Nephron progenitor cell (in vitro differentiated cells): ENCODE data around the gene ZDHHC15.
"Not testable (repeated sequence)": the region's sequence is repeated elsewhere in the genome, so short reads cannot be mapped to it uniquely, and the experiment has no call there.

ENCODE experiments used
- DNase-seq: peaks from one replicate; pipeline ENCODE4 v3.0.0; 2021
- H3K27ac Mint-ChIP-seq: 2 replicates; pipeline ENCODE4 v1.8.0; 2021; ENCODE audit warnings: mild to moderate bottlenecking, moderate library complexity, mixed read lengths
- H3K27me3 Mint-ChIP-seq: 2 replicates; pipeline ENCODE4 v1.8.0; 2021; ENCODE audit warnings: mild to moderate bottlenecking, low read depth, mixed read lengths; ENCODE audit not compliant: poor library complexity
- H3K36me3 Mint-ChIP-seq: 2 replicates; pipeline ENCODE4 v1.8.0; 2021; ENCODE audit warnings: low read depth, mixed read lengths
- H3K4me1 Mint-ChIP-seq: 2 replicates; pipeline ENCODE4 v1.8.0; 2021; ENCODE audit warnings: mixed read lengths
- H3K4me3 Mint-ChIP-seq: 2 replicates; pipeline ENCODE4 v1.8.0; 2021; ENCODE audit warnings: mild to moderate bottlenecking, moderate library complexity, mixed read lengths
- H3K9me3 Mint-ChIP-seq: 2 replicates; pipeline ENCODE4 v1.8.0; 2021; ENCODE audit warnings: mild to moderate bottlenecking, moderate library complexity, mixed read lengths
- TF ChIP-seq, protein P1 (sequence below): fragments of 200-600 bp; sonication (generic); IDR thresholded peaks from 2 replicates; pipeline ENCODE4 v1.5.0; 2021; ENCODE audit warnings: antibody characterized with exemption

ZDHHC15 gene

DNA sequence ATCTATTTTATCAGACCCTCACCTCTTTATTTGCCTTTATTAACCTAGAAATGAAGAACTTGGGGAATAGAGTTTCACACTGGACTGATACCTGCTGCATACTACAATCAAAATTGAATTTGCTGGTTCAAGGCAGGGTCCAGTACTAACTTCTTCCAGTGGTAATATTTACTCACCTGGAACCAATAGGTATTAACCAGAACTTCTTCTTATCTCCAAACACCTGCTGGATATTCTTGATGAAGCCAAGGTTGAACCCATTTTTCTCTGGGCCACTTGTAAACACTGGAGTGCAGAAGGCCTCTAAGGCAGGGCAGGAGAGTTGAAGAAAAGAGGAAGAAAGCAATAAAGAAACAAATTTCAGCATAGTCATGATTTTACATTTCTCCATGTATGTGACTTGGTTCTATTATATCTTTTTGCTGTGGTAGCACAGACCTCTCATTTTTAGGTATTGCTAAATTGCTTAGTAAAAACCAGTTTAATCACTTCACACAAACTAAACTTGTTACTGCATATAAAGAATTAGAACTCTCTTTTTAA, 101.1 kb downstream of the ZDHHC15 start:
- Mint-ChIP-seq H3K36me3 (peaks cover 29% of the 10 kb centered on the region), H3K9me3 (peaks cover 23% of the 10 kb centered on the region), H3K27me3 (no peaks in the 10 kb centered on the region), H3K27ac (no peak overlapping the region), H3K4me1 (no peaks in the 10 kb centered on the region), H3K4me3 (no peak overlapping the region)
- TF ChIP-seq, protein P1, sequence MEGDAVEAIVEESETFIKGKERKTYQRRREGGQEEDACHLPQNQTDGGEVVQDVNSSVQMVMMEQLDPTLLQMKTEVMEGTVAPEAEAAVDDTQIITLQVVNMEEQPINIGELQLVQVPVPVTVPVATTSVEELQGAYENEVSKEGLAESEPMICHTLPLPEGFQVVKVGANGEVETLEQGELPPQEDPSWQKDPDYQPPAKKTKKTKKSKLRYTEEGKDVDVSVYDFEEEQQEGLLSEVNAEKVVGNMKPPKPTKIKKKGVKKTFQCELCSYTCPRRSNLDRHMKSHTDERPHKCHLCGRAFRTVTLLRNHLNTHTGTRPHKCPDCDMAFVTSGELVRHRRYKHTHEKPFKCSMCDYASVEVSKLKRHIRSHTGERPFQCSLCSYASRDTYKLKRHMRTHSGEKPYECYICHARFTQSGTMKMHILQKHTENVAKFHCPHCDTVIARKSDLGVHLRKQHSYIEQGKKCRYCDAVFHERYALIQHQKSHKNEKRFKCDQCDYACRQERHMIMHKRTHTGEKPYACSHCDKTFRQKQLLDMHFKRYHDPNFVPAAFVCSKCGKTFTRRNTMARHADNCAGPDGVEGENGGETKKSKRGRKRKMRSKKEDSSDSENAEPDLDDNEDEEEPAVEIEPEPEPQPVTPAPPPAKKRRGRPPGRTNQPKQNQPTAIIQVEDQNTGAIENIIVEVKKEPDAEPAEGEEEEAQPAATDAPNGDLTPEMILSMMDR: no peak
- no peak for DNase-seq

DNA sequence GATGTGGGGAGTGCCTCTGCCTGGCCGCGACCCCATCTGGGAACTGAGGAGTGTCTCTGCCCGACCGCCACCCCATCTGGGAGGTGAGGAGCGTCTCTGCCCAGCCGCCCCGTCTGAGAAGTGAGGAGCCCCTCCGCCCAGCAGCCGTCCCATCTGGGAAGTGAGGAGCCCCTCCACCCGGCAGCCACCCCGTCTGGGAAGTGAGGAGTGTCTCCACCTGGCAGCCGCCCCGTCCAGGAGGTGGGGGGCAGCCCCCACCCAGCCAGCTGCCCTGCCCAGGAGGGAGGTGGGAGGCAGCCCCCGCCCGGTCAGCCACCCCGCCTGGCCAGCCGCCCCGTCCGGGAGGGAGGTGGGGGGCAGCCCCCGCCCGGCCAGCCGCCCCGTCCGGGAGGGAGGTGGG, 115.7 kb downstream of the ZDHHC15 start:
- not testable (repeated sequence) for H3K27ac Mint-ChIP-seq, H3K27me3 Mint-ChIP-seq, H3K4me3 Mint-ChIP-seq, DNase-seq, H3K4me1 Mint-ChIP-seq
- Mint-ChIP-seq H3K36me3 (peaks cover 72% of the 10 kb centered on the region), H3K9me3 (peaks cover 71% of the 10 kb centered on the region)

DNA sequence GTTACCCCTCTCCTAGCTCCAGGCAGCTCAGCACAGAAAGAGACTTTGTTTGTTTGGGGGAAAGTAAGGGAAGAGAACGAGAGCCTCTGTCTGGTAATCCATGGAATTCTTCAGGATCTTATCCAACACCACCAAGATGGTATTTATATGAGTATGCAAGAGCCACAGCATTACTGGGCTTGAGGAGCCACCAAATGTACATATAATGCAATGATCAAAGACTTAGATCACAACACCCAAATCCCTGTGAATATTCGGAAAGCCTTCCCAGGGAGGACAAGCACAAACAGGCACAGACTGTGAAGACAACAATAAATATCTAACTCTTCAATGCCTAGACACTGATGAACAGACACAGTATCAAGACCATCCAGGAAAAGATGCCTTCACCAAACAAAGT, 132.4 kb downstream of the ZDHHC15 start:
- Mint-ChIP-seq H3K27ac (no peak overlapping the region), H3K9me3 (peaks cover 55% of the 10 kb centered on the region), H3K36me3 (peaks cover 48% of the 10 kb centered on the region), H3K4me3 (no peak overlapping the region), H3K4me1 (no peaks in the 10 kb centered on the region), H3K27me3 (no peaks in the 10 kb centered on the region)
- TF ChIP-seq, protein P1: no peak
- no peak for DNase-seq

DNA sequence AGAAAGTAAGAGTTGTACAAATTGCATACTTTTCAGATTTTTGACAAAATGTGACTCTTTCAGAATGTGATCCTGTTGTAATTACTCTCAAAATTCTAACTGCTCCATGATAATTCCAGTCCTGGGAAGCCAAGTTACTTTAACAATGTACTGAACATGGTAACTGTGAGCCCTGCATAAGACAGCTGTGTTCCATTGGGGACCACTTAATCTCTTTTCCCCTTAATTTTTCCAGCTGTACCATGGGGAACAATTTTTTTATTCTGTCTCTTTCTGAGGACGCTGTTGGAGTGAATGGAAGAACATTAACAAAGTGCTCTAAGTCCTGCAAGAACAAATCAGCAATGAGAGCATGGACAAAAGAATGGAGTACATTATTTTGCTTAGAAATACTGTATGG, 153.1 kb downstream of the ZDHHC15 start:
- no peaks in the 10 kb centered on the region for H3K4me1 Mint-ChIP-seq
- H3K4me3 Mint-ChIP-seq: no peak overlapping the region
- H3K27me3 Mint-ChIP-seq: no peaks in the 10 kb centered on the region
- H3K9me3 Mint-ChIP-seq: peaks cover 27% of the 10 kb centered on the region
- TF ChIP-seq, protein P1: no peak
- no peak overlapping the region for H3K27ac Mint-ChIP-seq
- no peak for DNase-seq
- no peaks in the 10 kb centered on the region for H3K36me3 Mint-ChIP-seq

DNA sequence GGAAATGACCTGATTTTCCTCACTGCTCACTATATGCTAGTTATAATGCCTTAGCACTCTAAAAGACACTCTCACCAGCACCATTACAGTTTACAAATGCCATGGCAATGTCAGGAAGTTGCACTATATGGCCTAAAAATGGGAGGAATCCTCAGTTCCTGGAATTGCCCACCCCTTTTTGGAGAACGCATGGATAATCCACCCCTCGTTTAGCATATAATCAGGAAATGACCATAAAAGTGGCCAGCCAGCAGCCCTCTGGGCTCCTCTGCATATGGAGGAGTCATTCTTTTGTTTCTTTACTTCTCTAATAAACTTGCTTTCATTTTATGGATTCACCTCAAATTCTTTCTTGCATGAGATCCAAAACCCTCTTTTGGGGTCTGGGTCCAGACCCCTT, 156.0 kb downstream of the ZDHHC15 start:
- TF ChIP-seq, protein P1: no peak
- DNase-seq: no peak
- Mint-ChIP-seq H3K4me3 (no peak overlapping the region), H3K27ac (no peak overlapping the region), H3K9me3 (peaks cover 46% of the 10 kb centered on the region), H3K36me3 (peaks cover 7% of the 10 kb centered on the region), H3K27me3 (peaks cover 5% of the 10 kb centered on the region), H3K4me1 (no peaks in the 10 kb centered on the region)

DNA sequence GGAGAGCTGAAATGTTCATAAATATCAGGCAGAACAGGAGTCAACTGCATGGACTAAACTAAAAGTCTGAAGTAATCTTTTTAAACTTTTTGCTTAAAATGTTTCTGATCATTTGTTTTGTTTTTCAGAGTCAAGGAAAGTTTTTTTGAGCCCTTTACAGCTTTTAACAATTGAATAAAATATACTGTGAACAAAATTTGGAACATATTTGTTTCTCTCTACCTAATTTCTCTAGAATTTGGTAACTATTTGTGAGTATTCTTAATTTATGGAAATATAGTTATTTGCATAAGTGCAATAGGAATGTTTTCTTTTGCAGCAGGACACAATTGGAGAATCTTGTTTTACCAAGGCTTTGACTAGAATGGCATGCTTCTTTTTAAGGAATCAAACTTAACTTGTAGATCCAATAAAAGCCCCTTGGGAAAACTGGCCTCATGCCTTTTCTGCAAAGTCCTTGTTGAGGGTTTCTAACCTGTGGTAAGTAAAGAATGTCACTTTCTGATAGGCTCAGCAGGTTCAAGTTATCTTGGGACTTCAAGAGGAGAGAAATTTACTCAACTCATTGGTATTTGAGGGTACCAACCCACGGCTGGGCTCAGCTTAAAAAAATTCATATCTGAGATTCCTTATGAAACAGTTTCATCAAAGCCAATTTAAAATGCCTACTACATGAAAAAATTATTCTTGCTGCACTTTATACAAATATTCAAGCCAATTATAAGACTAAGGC, 157.4 kb downstream of the ZDHHC15 start:
- TF ChIP-seq, protein P1: no peak
- H3K36me3 Mint-ChIP-seq: peaks cover 7% of the 10 kb centered on the region
- peaks cover 51% of the 10 kb centered on the region for H3K9me3 Mint-ChIP-seq
- H3K27me3 Mint-ChIP-seq: peaks cover 5% of the 10 kb centered on the region
- H3K4me1 Mint-ChIP-seq: no peaks in the 10 kb centered on the region
- no peak for DNase-seq
- no peak overlapping the region for H3K4me3 Mint-ChIP-seq
- no peak overlapping the region for H3K27ac Mint-ChIP-seq
